CD4-positive, alpha-beta T cell treated with Interleukin-6 for 4 hours (primary cell): ENCODE measurements around the gene SIGLEC8.
"Not testable (repeated sequence)": the region's sequence is repeated elsewhere in the genome, so short reads cannot be mapped to it uniquely, and the experiment has no call there.

ENCODE experiments used
- DNase-seq: peaks from one replicate; pipeline ENCODE4 v3.0.0-alpha.2; 2020; ENCODE audit warnings: mixed read lengths

Gene SIGLEC8

GRCh38 chr19:51458051-51458645 is at the start of gene SIGLEC8:
SIGLEC8 (minus strand) TSS chr19:51458454; CDS start chr19:51458387, 67 bp downstream.
- DNase-seq, result no peak

GRCh38 chr19:51507640-51508058 is 49.4 kb upstream of the SIGLEC8 start:
- no peak for DNase-seq

DNA sequence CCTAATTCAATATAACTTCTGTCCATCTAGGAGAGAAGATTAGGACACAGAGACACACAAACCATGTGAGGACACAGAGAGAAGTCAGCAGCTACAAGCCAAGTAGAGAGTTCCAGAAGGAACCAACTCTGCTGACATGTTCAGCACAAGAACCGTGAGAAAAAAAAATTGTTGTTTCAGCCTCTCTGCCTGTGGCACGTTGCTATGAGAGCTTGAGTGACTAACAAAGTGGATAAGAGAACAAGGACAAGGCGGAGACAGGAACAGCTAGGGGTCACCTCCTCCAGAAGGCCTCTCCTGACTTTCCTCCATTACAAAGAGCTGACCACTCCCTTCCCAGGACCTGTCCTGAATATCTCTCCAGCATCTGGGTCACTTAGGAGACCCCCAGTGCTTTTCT is 48.9 kb upstream of the SIGLEC8 start:
- no peak for DNase-seq

- no peak for DNase-seq
These were observed 47.6 kb upstream of the SIGLEC8 start for GRCh38 chr19:51505904-51506303.

DNA sequence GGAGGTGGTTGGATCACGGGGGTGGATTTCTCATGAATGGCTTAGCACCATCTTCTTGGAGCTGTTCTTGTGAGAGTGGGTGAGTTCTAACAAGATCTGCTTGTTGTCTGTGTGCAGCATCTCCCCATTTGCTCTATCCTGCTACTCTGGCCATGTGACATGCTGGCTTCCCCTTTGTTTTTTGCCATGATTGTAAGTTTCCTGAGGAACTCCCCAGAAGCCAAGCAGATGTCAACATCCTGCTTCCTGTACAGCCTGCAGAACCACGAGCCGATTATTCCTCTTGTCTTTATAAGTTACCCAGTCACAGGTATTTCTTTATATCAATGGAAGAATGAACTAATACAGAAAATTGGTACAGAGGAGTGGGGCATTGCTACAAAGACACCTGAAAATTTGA is 45.6 kb upstream of the SIGLEC8 start:
- no peak for DNase-seq

- no peak for DNase-seq
These were observed 45.1 kb upstream of the SIGLEC8 start for GRCh38 chr19:51503286-51503817.

GRCh38 chr19:51501594-51502263 is 43.5 kb upstream of the SIGLEC8 start, which contains the start of gene SIGLEC12:
SIGLEC12 (minus strand) TSS chr19:51501800; CDS start chr19:51501733, 67 bp downstream.
- no peak for DNase-seq

GRCh38 chr19:51500931-51501330 is 42.7 kb upstream of the SIGLEC8 start:
- DNase-seq, result not testable (repeated sequence)

GRCh38 chr19:51497666-51498065 is 39.4 kb upstream of the SIGLEC8 start:
- no peak for DNase-seq

DNA sequence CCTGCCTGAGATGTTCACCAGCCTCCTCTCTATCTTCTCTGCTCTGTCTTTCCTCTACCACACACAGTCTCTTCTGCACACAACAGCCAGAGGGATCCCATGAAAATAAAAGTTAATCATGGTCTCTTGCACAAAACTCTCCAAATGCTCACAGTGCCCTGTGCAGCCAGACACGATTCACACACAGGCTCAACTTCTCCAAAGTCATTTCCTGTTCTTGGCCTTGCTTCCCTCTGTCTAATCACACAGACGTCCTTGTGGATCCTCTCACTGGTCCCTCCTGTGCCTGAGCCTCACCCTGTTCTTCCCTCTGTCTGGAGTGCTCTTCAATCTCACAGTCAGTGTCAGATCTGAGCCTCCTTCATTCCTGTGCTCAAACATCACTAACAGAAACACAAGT is 35.5 kb upstream of the SIGLEC8 start:
- DNase-seq, result no peak

- DNase-seq, result no peak
These were observed 33.3 kb upstream of the SIGLEC8 start for GRCh38 chr19:51491586-51491985.

- no peak for DNase-seq
These were observed 32.4 kb upstream of the SIGLEC8 start for GRCh38 chr19:51490676-51491075.

GRCh38 chr19:51489113-51489512 is 30.9 kb upstream of the SIGLEC8 start:
- DNase-seq, result no peak

DNA sequence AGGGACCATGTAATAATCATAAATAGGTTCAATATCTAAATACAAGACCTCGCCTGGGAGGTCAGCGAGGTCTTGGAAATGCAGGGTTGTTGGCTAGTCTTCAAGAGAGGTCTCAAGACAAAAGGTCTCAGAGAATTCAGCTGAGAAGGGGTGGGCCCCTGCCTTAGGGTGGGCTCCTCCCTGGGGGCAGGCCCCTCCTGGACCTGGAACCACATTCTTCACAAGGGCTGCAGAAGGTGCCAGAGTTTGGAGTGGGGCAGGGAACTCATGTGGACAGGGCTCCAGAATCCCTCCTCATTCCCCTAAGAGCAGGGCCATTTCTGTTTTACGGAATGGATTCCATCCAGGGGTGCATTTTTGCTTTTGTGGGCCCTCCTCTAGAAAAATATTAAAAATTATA is 30.2 kb upstream of the SIGLEC8 start:
- no peak for DNase-seq

- DNase-seq, result no peak
These were observed 27.9 kb upstream of the SIGLEC8 start for GRCh38 chr19:51485960-51486660.

DNA sequence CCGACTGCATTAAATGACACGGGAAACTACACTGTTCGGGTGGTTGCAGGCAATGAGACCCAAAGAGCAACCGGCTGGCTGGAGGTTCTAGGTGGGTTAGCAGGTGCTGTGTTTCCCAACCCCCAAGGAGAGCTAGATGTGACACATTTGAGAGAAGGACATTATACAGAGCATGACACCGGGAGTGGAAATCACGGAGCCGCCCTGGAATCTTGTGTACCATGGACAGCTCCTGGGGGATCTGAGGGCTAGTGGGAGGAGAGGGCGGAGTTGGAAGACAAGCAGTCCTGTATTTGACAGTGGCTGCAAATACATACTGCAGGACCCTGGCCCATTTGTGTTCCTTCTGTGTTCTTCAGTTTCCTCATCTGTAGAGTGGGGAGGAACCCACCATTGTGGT is 22.3 kb upstream of the SIGLEC8 start:
- DNase-seq, result no peak

DNA sequence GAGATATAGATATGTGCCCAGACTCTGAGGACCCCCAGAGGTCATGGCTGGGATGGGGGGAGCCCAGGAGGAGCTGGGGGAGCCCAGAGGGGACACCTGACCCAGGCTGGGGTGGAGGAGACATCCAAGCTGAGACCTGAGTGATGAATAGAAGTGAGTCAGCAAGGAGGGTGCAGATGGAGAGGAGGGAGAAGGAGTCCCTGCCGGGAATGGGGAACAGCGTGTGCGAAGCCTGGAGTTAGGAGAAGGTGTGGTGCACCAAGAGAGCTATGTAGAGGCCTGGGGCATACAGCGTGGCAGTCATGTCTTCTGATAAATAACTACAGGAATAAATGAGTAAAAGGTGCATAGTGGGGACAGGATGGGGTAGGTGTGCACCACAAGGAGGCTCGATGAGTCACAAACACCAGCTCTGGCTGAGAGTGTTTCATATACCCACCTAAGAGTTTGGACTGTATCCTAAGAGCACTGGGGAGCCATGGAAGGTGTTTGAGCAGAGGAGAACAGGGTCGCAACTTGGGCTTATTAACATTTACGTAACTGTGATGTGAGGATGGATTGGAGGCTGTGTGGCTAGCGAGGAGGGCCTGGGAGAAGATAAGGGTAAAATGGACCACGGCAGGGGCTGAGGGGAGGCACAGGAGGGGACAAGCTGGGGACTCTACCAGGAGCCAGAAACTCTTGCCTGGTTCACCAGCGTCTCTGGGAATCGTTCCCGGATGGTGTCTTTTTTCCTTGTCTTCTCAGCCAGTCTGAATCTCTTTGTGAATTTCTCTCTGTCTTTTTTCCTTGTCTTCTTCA is 21.5 kb upstream of the SIGLEC8 start:
- DNase-seq, result no peak

GRCh38 chr19:51478381-51479234 is 20.4 kb upstream of the SIGLEC8 start, which contains the start of gene CEACAM18:
CEACAM18 (plus strand) TSS chr19:51478539.
- no peak for DNase-seq

GRCh38 chr19:51477344-51477743 is 19.1 kb upstream of the SIGLEC8 start:
- no peak for DNase-seq

GRCh38 chr19:51476164-51476563 is 17.9 kb upstream of the SIGLEC8 start:
- DNase-seq, result no peak

GRCh38 chr19:51473009-51473707 is 14.9 kb upstream of the SIGLEC8 start:
- DNase-seq, result peak; percentile 83
